ENCODE data around the gene PARN.

Gene PARN

DNA sequence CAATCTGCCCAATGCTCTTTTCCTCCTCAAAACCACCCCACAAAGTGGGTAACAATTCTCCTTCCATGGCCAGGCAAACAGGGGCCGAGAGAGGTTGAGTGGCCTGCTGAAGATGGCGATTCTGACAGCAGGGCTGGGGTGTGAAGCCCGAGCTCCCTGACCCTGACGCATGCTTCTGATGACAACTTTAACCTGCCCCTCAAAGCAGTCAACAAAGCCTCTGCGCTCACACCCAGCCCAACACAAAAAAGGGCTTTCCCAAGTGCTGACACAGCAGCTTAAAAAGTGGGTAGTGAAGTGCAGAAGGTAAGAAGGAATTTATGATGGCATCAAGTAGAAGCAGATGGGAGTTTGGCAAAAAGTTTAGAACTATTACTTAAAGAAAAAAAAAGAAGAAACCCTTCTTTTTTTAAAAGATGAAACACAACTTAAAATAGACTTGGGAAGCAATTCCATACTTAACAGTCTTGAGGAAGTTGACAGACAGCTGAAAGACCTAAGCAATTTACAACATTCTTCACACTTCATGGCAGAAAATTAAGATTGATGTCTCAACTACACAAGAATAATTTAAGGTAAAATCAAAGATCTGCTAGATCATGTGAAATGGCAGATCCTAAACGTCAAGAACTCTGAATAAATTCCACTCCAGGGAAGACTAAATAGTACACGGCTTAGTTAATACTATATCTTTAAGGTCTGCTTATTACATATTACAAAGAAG, 133.9 kb downstream of the PARN start:
- DNase-seq = no peak

DNA sequence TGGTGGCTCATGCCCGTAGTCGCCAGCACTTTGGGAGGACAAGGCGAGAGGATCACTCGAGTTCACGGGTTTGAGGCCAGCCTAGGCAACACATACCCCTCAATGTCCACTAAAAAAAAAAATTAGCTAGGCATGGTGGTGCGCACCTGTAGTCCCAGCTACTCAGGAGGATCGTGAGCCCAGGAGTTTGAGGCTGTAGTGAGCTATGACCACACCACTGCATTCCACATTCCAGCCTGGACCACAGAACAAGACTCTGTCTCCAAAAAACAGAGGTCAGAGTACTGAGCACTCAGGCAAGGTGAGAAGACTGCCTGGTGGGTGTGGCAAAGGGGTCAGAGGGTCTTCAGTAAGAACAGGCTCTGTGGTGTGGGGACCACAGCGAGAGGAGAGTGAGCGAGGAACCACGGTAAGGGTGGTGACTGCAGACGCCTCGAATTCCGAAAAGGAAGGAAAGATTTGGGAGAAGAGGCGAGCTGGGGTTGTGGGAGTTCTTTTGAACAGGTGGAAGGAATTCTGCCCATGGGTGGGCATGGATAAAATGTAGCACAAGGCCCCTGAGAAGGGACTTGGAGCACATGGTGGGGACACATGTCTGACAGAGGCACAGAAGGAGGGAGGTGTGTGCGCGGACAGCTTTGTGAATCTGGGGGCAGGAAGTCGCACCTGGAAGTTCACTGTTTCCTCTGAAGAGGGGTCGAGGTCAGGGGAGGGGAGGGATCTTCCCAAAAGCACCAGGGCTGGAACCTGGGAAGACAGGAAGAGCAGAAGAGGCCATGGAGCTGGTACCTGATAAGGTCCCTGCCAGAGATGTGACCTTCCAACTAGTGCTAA, 134.6 kb downstream of the PARN start:
- no peak for DNase-seq

DNA sequence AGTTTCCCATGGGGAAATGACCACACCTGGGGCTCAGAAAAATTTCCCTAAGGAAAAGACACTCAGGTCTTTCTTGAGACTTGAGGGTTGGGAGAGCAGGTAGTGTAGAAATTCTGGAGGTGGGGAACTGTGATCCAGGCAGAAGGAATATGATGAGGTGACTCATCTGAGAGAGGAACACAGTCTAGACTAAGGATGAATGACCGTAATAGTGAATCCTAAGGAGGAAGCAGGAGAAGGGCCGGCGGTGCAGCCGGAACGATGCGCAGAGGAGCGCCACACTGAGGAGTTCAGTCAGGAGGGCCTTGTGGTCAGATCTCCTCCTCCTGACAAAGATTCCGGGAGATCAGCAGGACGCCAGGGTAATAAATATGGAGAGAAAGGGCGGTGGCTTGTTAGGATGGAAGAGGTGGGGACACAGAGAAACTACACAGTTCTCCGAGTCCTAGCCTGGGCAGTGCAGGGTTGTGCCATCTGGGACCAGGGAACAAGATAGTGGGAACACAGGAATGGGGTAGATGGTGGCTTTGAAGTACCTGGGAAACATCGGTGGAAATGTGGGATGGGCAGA, 135.6 kb downstream of the PARN start:
- no peak for DNase-seq

- DNase-seq = no peak
Observed at GRCh38 chr16:14493791-14494190, 136.3 kb downstream of the PARN start.

DNA sequence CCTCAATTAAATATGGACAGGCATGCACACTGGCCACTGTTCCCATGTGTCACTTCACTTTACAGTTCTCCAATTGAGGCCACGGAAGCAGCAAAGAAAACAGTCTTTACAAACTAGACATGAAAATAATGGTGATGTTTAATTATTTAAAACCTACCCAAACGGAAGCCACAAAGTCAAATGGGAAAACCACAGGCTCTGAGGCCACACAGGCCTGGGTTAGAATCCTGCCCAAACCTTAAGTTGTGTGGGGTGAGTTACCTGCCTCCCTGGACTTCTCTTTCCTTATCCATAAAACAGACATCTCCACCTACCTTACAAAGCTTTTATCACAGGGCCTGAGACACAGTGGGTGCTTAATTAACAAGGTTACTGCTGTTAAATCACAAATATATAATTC, 137.4 kb downstream of the PARN start:
- DNase-seq = no peak

- no peak for DNase-seq
Observed at GRCh38 chr16:14491861-14492529, 138.1 kb downstream of the PARN start.

DNA sequence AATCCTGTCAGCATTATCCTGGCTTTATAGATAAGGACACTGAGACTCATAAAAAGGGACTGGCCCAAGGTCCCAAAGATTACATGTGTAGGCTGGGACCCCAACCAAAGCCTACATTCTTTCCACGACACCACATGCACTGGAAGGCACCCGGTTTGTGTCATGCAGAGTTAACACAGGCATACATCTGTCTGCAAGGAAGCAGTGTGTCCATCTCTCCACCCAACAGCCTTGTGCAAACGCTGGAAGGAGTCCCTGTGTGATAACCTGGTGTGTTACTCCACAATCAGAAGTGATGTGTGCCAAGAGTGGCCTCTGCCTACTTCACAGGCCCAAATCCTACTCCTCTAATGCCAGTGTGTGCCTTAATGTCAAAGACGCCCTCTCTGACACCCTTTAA, 139.8 kb downstream of the PARN start:
- DNase-seq = no peak

DNA sequence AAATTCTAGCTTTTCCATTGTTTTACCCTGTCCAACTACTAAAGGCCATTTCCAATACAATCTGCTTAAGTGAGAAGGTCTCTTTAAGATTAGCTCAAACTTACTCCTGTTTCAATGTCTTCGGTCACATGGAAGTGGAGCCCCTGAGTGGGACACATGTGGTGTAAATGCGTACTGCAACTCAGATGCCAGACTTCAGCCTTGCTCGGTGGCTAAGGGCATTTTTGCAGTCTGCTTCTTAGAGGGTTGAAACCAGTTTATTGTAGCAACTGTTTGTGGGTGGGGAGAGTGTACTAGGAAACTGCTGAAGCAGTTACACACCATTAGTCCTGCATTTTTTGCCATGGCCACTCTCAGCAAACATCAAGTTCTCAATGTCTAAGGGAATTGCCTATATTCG, 140.6 kb downstream of the PARN start:
- DNase-seq = no peak

GRCh38 chr16:14487579-14487978, 142.5 kb downstream of the PARN start:
- DNase-seq = no peak

DNA sequence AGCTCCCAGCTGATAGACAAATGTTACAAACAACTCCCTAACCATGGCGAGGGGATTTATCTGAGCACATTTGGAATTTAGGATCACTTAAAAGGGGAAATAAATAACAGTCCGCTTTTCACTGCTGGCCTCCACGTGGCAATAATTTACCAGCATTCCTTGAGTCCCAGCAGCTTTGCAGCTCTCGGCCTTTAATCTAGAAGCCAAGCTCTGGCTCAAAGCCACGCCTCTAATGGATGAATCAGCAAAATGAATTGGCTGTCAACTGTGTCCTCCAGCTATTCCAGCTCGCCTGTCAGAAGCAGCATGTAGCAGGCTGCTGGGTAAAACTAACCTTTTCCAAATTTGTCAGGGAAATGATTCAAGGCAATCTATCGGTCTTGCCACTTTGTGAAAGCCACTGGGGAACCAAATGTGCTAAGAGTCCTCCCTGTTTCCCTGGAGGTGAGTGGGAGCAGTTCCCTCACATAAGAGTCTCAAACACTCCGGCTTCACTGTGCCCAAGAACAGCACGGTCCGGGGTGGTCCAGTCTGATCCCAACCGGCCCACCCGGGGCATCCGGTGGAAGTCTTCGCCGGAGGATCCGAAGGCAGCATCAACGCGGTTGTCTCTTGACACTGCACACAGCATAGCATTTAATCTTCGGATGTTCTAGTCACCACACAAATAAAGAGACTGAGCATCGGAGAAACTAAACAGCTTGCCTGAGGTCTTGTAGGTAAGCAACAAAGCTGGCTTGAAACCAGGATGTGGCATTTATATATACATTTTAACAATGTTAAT, 143.3 kb downstream of the PARN start:
- DNase-seq = no peak

DNA sequence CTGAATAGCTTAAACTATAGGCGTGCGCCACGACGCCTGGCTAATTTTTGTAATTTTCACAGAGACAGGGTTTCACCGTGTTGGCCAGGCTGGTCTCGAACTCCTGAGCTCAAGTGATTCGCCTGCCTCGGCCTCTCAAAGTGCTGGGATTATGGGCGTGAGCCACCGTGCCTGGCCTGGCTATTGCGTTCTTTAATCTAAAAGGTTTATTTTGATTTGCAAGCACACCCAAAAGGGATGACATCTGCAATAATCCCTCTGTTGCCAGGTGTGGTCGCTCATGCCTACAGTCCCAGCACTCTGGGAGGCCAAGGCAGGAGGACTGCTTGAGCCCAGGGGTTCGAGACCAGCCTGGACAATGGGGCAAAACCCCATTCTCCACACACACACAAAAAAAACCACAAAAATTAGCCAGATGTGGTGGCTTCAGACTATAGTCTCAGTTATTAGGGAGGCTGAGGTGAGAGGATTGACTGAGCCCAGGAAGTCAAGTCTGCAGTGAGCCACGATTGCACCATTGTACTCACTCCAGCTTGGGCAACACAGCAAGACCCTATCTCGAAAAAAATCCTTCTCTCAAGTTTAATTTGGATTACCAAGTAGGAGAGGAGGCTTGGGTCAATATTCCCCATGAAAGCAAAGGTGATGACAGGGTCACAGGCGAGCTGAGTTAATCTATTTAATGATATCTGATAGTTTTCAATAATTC, 144.1 kb downstream of the PARN start:
- no peak for DNase-seq

- no peak for DNase-seq
Observed at GRCh38 chr16:14485121-14485551, 144.9 kb downstream of the PARN start.

- no peak for DNase-seq
Observed at GRCh38 chr16:14483819-14484385, 146.2 kb downstream of the PARN start.

DNA sequence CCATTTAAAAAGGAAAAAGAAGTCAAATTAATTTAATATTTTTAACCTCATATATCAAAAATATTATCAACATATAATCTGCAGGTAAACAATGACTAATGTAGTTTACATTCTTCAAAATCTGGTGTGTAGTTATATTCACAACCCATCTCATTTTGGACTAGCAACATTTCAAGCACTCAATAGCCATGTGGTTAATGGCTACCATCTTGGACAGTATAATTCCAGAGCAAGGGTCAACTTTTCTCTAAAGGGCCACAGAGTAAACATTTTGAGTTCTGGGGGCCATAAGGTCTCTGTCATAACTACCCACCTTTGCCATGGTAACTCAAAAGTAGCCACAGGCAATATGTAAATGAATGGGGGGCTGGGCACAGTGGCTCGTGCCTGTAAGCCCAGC, 153.9 kb downstream of the PARN start:
- no peak for DNase-seq

DNA sequence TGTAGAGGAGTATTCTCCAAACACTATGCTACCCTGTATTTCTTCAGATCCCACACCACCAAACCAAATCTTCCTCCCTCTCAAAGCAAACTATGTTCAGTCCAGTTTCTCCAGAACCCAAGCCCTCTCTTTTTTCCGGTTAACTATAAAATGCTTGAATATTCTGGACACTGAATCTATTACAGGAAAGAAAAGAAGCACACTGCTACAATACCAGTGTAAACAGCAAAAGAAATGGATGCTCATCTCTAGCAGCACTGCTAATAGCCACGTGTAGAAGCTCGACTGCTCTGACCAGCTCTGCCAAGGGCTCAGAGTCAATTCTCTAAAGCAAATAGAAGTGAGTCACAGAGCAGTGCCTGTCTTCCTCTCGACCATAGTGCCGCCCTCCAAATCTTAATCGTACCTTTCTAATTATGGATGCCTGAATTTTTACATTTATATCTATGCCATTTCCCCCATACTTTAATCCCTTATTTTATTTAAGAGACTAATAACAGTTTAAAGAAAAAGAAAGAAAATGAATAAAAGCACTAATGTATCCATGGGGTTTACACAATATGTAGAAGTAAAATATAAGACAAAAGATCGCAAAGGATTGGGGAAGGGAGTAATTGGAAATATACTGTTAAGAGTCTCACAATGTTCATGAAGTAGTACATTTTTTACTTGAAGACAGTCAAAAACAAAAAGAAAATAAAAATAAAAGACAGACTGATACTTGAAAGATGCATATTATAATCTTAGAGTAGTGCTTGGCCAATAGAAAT, 154.5 kb downstream of the PARN start:
- no peak for DNase-seq

GRCh38 chr16:14473488-14473887, 156.6 kb downstream of the PARN start:
- no peak for DNase-seq

DNA sequence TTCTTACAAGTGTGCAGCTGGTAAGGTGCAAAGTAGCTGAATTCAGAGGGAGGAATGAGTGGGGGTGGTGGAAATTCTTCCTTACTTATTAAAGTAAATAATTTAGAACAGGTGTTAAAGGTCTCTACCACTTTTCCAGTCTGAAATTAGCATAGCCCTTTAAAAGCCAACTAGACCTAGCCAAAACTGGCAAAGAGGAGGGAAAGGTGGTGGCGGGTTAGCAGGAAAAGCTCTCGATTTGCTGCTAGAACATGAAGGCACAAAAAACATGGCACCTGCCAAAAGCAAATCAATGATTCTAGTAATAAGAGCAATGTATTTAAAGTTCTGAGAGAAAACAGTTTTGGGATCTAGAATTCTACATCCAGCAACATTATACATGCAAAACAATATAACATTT, 157.7 kb downstream of the PARN start:
- DNase-seq = no peak

- no peak for DNase-seq
Observed at GRCh38 chr16:14470788-14471187, 159.3 kb downstream of the PARN start.

GRCh38 chr16:14465799-14466198, 164.3 kb downstream of the PARN start:
- no peak for DNase-seq

DNA sequence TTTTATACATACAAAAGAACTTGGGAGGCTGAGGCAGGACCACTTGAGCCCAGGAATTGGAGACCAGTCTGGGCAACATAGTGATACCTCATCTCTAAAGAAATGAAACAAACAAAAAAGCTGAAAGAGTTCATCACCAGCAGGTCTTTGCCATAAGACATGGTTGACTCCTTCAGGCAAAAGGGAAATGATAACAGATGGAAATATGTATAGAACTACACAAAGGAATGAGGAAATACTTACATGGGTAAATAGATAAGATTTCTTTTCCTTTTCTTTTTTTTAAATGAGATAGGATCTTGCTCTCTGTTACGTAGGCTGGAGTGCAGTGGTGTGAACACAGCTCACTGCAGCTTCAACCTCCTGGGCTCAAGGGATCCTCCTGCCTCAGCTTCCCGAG, 165.3 kb downstream of the PARN start:
- no peak for DNase-seq

- no peak for DNase-seq
Observed at GRCh38 chr16:14464192-14464591, 165.9 kb downstream of the PARN start.

All from CD4-positive, alpha-beta T cell treated with Interleukin-10 for 1 hour (primary cell).